ENCODE results near the gene GATA2. TPM values are rescaled to one million over a fixed set of nuclear protein-coding genes. Genes with fewer than 3 reads are reported as not detected.

Gene GATA2
- total and polyA plus RNA-seq, 2 donors (not counting 1 experiment from before 2014, with no cell fraction given), result 0.83 to 3.2 TPM

- H3K27ac ChIP-seq (ENCODE audit: insufficient read depth, low read length), result no peak overlapping the region
- H3K4me3 ChIP-seq (replicated peaks in 1 of 4; ENCODE audit: control extremely low read depth in 1 of 4, insufficient read depth in 1 of 4, low read depth in 3 of 4, low read length in 4 of 4), result no peak overlapping the region
- no peaks in the 10 kb centered on the region for H3K9me3 ChIP-seq (ENCODE audit: control insufficient read depth, insufficient read depth, low read depth, low read length)
- peaks cover 2% of the 10 kb centered on the region for H3K4me1 ChIP-seq (ENCODE audit: control insufficient read depth, extremely low read depth, insufficient read depth, low read length)
- H3K4me2 ChIP-seq (ENCODE audit: extremely low read depth, insufficient read depth, low read length), result no peak overlapping the region
- no peak overlapping the region for H2AFZ ChIP-seq (ENCODE audit: low read length)
- H3K36me3 ChIP-seq (ENCODE audit: control insufficient read depth, insufficient read depth, low read length), result no peaks in the 10 kb centered on the region
- H3K27me3 ChIP-seq (ENCODE audit: control insufficient read depth, insufficient read depth, low read length), result peaks cover 45% of the 10 kb centered on the region
- TF ChIP-seq CTCF (conservative IDR thresholded peaks at IDR 0.05 in 1 of 2, IDR thresholded peaks at IDR 0.05 in 1 of 2; ENCODE audit: low read depth in 1 of 2, low read length in 2 of 2) (no peak), EZH2 (IDR thresholded peaks at IDR 0.05; ENCODE audit: low read length, missing control alignments) (no peak)
- H3K79me2 ChIP-seq (ENCODE audit: control insufficient read depth, insufficient read depth, low read length), result no peaks in the 10 kb centered on the region
- H3K9ac ChIP-seq (ENCODE audit: insufficient read depth, low read length), result no peak overlapping the region
- no peak for DNase-seq (ENCODE audit: low read depth in 2 of 2)
- H4K20me1 ChIP-seq (ENCODE audit: control insufficient read depth, extremely low read depth, insufficient read depth, low read length), result no peaks in the 10 kb centered on the region
These were observed 62.7 kb downstream of the GATA2 start for GRCh38 chr3:128430301-128430700.

- no peak overlapping the region for H3K27ac ChIP-seq (ENCODE audit: insufficient read depth, low read length)
- no peak overlapping the region for H3K9ac ChIP-seq (ENCODE audit: insufficient read depth, low read length)
- H2AFZ ChIP-seq (ENCODE audit: low read length), result no peak overlapping the region
- H3K4me1 ChIP-seq (ENCODE audit: control insufficient read depth, extremely low read depth, insufficient read depth, low read length), result peaks cover 2% of the 10 kb centered on the region
- no peak for TF ChIP-seq CTCF (conservative IDR thresholded peaks at IDR 0.05 in 1 of 2, IDR thresholded peaks at IDR 0.05 in 1 of 2; ENCODE audit: low read depth in 1 of 2, low read length in 2 of 2)
- no peak for TF ChIP-seq EZH2 (IDR thresholded peaks at IDR 0.05; ENCODE audit: low read length, missing control alignments)
- no peaks in the 10 kb centered on the region for H3K36me3 ChIP-seq (ENCODE audit: control insufficient read depth, insufficient read depth, low read length)
- H3K79me2 ChIP-seq (ENCODE audit: control insufficient read depth, insufficient read depth, low read length), result no peaks in the 10 kb centered on the region
- no peak overlapping the region for H3K4me2 ChIP-seq (ENCODE audit: extremely low read depth, insufficient read depth, low read length)
- no peaks in the 10 kb centered on the region for H4K20me1 ChIP-seq (ENCODE audit: control insufficient read depth, extremely low read depth, insufficient read depth, low read length)
- H3K27me3 ChIP-seq (ENCODE audit: control insufficient read depth, insufficient read depth, low read length), result peaks cover 45% of the 10 kb centered on the region
- DNase-seq (ENCODE audit: low read depth in 2 of 2), result no peak
- H3K4me3 ChIP-seq (replicated peaks in 1 of 4; ENCODE audit: control extremely low read depth in 1 of 4, insufficient read depth in 1 of 4, low read depth in 3 of 4, low read length in 4 of 4), result no peak overlapping the region
- no peaks in the 10 kb centered on the region for H3K9me3 ChIP-seq (ENCODE audit: control insufficient read depth, insufficient read depth, low read depth, low read length)
These were observed 63.2 kb downstream of the GATA2 start for GRCh38 chr3:128429751-128430150.

Other genes with a start within 250 kb of the GATA2 start
- gene DNAJB8, start 26.3 kb downstream of the GATA2 start, total RNA-seq, result not detected in 2 replicates
- not detected in 2 replicates for gene DNAJB8, start 26.3 kb downstream of the GATA2 start, polyA plus RNA-seq
- 303 and 417 TPM in 2 replicates for gene RPN1, start 157.6 kb upstream of the GATA2 start, total RNA-seq
- gene RPN1, start 157.6 kb upstream of the GATA2 start, polyA plus RNA-seq, result 342 and 359 TPM in 2 replicates
- gene RAB7A, start 233.0 kb upstream of the GATA2 start, total RNA-seq, result 29.5 and 54.2 TPM in 2 replicates
- 415 and 479 TPM in 2 replicates for gene RAB7A, start 233.0 kb upstream of the GATA2 start, polyA plus RNA-seq

Measured in fibroblast of lung (primary cell).